ENCODE results near the gene MRPS16.

Gene MRPS16

DNA sequence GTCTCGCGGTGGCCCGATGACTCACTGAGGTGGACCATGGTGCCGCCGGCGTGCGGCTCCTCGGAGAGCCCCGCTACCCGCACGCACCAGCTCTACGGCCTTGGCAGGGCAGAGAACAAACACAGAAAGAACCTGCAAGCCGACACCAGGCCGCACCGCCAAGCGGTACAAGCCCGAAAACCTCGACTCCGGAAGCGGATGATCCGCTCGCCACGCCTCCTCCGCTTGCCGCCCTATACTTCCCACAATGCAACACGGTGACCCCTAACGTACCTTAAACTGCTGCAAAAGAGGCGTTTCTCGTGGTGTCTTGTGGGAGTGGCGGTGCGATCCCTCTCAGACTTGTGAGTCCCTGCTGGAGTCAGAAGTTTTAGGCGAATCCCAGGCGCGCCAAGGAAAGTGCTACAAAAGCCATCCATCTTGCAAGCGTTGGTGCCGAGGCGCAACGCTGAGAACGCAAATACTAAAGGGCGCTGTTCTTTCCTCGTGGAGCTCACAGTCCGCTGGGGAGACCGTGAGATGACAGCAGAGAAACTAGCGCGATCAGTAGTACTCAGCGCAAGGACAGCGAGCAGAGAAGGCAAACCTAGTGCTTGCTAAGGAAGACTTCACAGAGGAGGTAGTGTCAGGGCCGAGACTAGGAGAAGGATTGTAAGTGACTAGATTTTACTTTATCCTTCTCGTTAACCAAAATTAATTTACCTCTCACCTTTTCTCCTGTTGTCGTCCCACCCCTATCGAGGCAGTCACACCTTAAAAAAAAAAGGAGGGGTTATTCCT, at the start of gene MRPS16:
Gene MRPS16 (minus strand): TSS at position 200 of the 780 bp plus-strand sequence. CDS start 162 bp downstream, at position 38.
- H3K9me3 ChIP-seq (ENCODE audit: control insufficient read depth, insufficient read depth, low read depth, low read length): no peaks in the 10 kb centered on the region
- H3K27ac ChIP-seq (ENCODE audit: low read depth, low read length): peak within 1 kb of the TSS; percentile 84
- peaks cover 6% of the 10 kb centered on the region for H3K4me1 ChIP-seq (ENCODE audit: control insufficient read depth, insufficient read depth, low read length)
- H3K36me3 ChIP-seq (ENCODE audit: control insufficient read depth, insufficient read depth, low read length): peaks cover 25% of the 10 kb centered on the region
- H3K27me3 ChIP-seq (ENCODE audit: control insufficient read depth, insufficient read depth, low read length): no peaks in the 10 kb centered on the region
- H3K9ac ChIP-seq (ENCODE audit: low read length): peak within 1 kb of the TSS; percentile 84
- H3K4me3 ChIP-seq (ENCODE audit: low read depth, low read length): peak within 1 kb of the TSS; percentile 76

DNA sequence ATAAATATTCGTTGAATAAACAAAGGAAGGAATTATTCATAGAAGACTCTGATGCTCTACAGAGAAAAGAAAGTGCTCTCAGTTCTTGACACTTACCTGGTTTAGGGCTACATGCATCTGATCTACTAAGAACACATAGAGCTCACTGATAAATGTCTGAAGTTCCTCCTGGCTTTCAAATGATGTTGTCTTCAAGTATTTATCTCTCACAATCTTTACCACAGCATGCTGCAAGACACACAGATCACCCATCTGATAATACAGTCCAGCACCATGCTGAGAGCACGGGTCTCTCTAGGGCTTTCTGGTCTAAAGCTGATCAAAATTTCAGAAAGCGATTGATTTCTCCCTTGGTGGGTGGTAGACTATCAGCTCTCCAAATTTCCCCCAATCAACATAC, 44.5 kb upstream of the MRPS16 start:
- H3K36me3 ChIP-seq (ENCODE audit: control insufficient read depth, insufficient read depth, low read length): no peaks in the 10 kb centered on the region
- H3K4me1 ChIP-seq (ENCODE audit: control insufficient read depth, insufficient read depth, low read length): no peaks in the 10 kb centered on the region

DNA sequence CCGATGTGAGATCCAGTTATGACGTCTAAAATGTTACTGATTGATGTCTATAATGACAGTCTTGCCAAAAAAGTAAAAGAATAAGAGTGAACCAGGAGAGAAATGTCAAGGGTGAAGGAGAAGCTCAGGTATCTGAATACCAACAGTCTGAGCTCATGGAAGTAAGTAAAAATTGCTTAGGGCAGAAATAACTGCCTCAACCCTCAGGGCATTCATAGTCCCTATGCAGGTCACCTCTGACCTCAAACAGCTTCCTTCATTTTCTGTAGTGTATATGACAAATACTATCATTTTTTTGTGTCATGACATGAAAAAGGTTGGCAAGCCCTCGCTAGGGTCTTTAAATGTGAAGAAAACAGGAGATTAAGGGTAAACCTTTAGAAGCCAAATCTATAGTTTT, 41.0 kb upstream of the MRPS16 start:
- no peak overlapping the region for H3K9ac ChIP-seq (ENCODE audit: low read length)
- 0 out of 2 replicates have a peak, but pooled peaks cover 4% of the 10 kb centered on the region for H3K9me3 ChIP-seq (ENCODE audit: control insufficient read depth, insufficient read depth, low read depth, low read length)
- H3K27ac ChIP-seq (ENCODE audit: low read depth, low read length): no peak overlapping the region
- H3K4me3 ChIP-seq (ENCODE audit: low read depth, low read length): no peak overlapping the region
- H3K4me1 ChIP-seq (ENCODE audit: control insufficient read depth, insufficient read depth, low read length): no peaks in the 10 kb centered on the region
- H3K36me3 ChIP-seq (ENCODE audit: control insufficient read depth, insufficient read depth, low read length): no peaks in the 10 kb centered on the region
- no peaks in the 10 kb centered on the region for H3K27me3 ChIP-seq (ENCODE audit: control insufficient read depth, insufficient read depth, low read length)

More for the DNA sequence above, 44.5 kb upstream of the MRPS16 start:
- H3K4me3 ChIP-seq (ENCODE audit: low read depth, low read length): no peak overlapping the region
- H3K27me3 ChIP-seq (ENCODE audit: control insufficient read depth, insufficient read depth, low read length): no peaks in the 10 kb centered on the region
- H3K27ac ChIP-seq (ENCODE audit: low read depth, low read length): no peak overlapping the region
- no peaks in the 10 kb centered on the region for H3K9me3 ChIP-seq (ENCODE audit: control insufficient read depth, insufficient read depth, low read depth, low read length)
- no peak overlapping the region for H3K9ac ChIP-seq (ENCODE audit: low read length)

GRCh38 chr10:73289958-73290357, 37.5 kb upstream of the MRPS16 start:
- no peaks in the 10 kb centered on the region for H3K27me3 ChIP-seq (ENCODE audit: control insufficient read depth, insufficient read depth, low read length)
- H3K4me3 ChIP-seq (ENCODE audit: low read depth, low read length): no peak overlapping the region
- peaks cover 9% of the 10 kb centered on the region; the same call in 1 of the 2 replicates for H3K9me3 ChIP-seq (ENCODE audit: control insufficient read depth, insufficient read depth, low read depth, low read length)
- H3K4me1 ChIP-seq (ENCODE audit: control insufficient read depth, insufficient read depth, low read length): no peaks in the 10 kb centered on the region
- H3K9ac ChIP-seq (ENCODE audit: low read length): no peak overlapping the region
- H3K27ac ChIP-seq (ENCODE audit: low read depth, low read length): no peak overlapping the region
- no peaks in the 10 kb centered on the region for H3K36me3 ChIP-seq (ENCODE audit: control insufficient read depth, insufficient read depth, low read length)

GRCh38 chr10:73287441-73287840, 35.0 kb upstream of the MRPS16 start:
- Histone ChIP-seq H3K4me3 (ENCODE audit: low read depth, low read length) (no peak overlapping the region), H3K27ac (ENCODE audit: low read depth, low read length) (no peak overlapping the region), H3K4me1 (ENCODE audit: control insufficient read depth, insufficient read depth, low read length) (no peaks in the 10 kb centered on the region), H3K27me3 (ENCODE audit: control insufficient read depth, insufficient read depth, low read length) (no peaks in the 10 kb centered on the region), H3K9ac (ENCODE audit: low read length) (no peak overlapping the region), H3K9me3 (ENCODE audit: control insufficient read depth, insufficient read depth, low read depth, low read length) (peaks cover 9% of the 10 kb centered on the region; the same call in 1 of the 2 replicates), H3K36me3 (ENCODE audit: control insufficient read depth, insufficient read depth, low read length) (no peaks in the 10 kb centered on the region)

DNA sequence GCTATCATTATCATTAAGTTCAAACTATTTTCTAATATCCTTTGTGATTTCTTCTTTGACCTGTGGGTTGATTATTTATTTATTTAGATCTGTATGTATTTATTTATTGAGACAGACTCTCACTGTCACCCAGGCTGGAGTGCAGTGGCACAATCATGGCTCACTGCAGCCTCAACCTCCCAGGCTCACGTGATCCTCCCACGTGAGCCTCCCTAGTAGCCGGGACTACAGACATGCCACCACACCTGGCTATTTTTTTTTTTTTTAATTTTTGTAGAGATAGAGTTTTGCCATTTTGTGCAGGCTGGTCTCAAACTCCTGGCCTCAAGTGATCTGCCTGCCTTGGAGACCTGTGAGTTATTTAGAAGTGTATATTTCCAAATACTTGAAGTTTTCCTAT, 28.7 kb upstream of the MRPS16 start:
- Histone ChIP-seq H3K27ac (ENCODE audit: low read depth, low read length) (no peak overlapping the region), H3K4me3 (ENCODE audit: low read depth, low read length) (no peak overlapping the region), H3K36me3 (ENCODE audit: control insufficient read depth, insufficient read depth, low read length) (no peaks in the 10 kb centered on the region), H3K9me3 (ENCODE audit: control insufficient read depth, insufficient read depth, low read depth, low read length) (peaks cover 3% of the 10 kb centered on the region; the same call in 1 of the 2 replicates), H3K4me1 (ENCODE audit: control insufficient read depth, insufficient read depth, low read length) (no peaks in the 10 kb centered on the region), H3K27me3 (ENCODE audit: control insufficient read depth, insufficient read depth, low read length) (no peaks in the 10 kb centered on the region), H3K9ac (ENCODE audit: low read length) (no peak overlapping the region)

- no peaks in the 10 kb centered on the region for H3K27me3 ChIP-seq (ENCODE audit: control insufficient read depth, insufficient read depth, low read length)
- peaks cover 16% of the 10 kb centered on the region for H3K9me3 ChIP-seq (ENCODE audit: control insufficient read depth, insufficient read depth, low read depth, low read length)
- no peaks in the 10 kb centered on the region for H3K36me3 ChIP-seq (ENCODE audit: control insufficient read depth, insufficient read depth, low read length)
- H3K27ac ChIP-seq (ENCODE audit: low read depth, low read length): no peak overlapping the region
- H3K9ac ChIP-seq (ENCODE audit: low read length): no peak overlapping the region
- H3K4me1 ChIP-seq (ENCODE audit: control insufficient read depth, insufficient read depth, low read length): no peaks in the 10 kb centered on the region
- H3K4me3 ChIP-seq (ENCODE audit: low read depth, low read length): no peak overlapping the region
Observed at GRCh38 chr10:73264423-73264822, 12.0 kb upstream of the MRPS16 start.

GRCh38 chr10:73263693-73264347, 11.4 kb upstream of the MRPS16 start:
- Histone ChIP-seq H3K9me3 (ENCODE audit: control insufficient read depth, insufficient read depth, low read depth, low read length) (peaks cover 22% of the 10 kb centered on the region), H3K36me3 (ENCODE audit: control insufficient read depth, insufficient read depth, low read length) (no peaks in the 10 kb centered on the region), H3K4me3 (ENCODE audit: low read depth, low read length) (no peak overlapping the region), H3K27ac (ENCODE audit: low read depth, low read length) (no peak overlapping the region), H3K27me3 (ENCODE audit: control insufficient read depth, insufficient read depth, low read length) (no peaks in the 10 kb centered on the region), H3K9ac (ENCODE audit: low read length) (no peak overlapping the region), H3K4me1 (ENCODE audit: control insufficient read depth, insufficient read depth, low read length) (no peaks in the 10 kb centered on the region)

- H3K9me3 ChIP-seq (ENCODE audit: control insufficient read depth, insufficient read depth, low read depth, low read length): peaks cover 24% of the 10 kb centered on the region
- no peak overlapping the region for H3K27ac ChIP-seq (ENCODE audit: low read depth, low read length)
- no peak overlapping the region for H3K4me3 ChIP-seq (ENCODE audit: low read depth, low read length)
- H3K4me1 ChIP-seq (ENCODE audit: control insufficient read depth, insufficient read depth, low read length): no peaks in the 10 kb centered on the region
- H3K9ac ChIP-seq (ENCODE audit: low read length): no peak overlapping the region
- H3K36me3 ChIP-seq (ENCODE audit: control insufficient read depth, insufficient read depth, low read length): no peaks in the 10 kb centered on the region
- no peaks in the 10 kb centered on the region for H3K27me3 ChIP-seq (ENCODE audit: control insufficient read depth, insufficient read depth, low read length)
Observed at GRCh38 chr10:73262880-73263555, 10.6 kb upstream of the MRPS16 start.

DNA sequence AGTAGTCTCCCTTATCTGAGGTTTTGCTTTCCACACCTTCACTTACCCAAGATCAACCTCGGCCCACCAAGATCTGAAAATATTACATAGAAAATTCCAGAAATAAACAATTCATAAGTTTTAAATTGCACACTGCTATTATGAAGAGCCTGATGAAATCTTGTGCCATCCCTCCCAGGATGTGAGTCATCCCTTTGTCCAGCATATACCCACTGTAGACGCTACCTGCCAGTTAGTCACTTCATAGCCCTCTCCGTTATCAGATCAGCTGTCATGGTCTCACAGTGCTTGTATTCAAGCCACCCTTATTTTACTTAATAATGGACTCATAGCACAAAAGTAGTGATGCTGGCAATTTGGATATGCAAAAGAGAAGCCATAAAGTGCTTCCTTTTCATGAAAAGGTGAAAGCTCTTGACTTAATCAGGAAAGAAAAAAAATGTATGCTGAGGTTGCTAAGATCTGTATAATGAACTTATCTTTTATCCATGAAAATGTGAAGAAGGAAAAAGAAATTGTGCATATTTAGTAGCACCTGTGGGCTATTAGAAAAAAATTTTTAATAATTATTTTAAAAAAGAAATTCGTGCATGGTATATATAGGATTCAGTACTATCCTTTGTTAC, 9.8 kb upstream of the MRPS16 start:
- no peak overlapping the region for H3K27ac ChIP-seq (ENCODE audit: low read depth, low read length)
- no peaks in the 10 kb centered on the region for H3K27me3 ChIP-seq (ENCODE audit: control insufficient read depth, insufficient read depth, low read length)
- H3K4me1 ChIP-seq (ENCODE audit: control insufficient read depth, insufficient read depth, low read length): no peaks in the 10 kb centered on the region
- H3K9me3 ChIP-seq (ENCODE audit: control insufficient read depth, insufficient read depth, low read depth, low read length): peaks cover 24% of the 10 kb centered on the region
- H3K4me3 ChIP-seq (ENCODE audit: low read depth, low read length): no peak overlapping the region
- no peak overlapping the region for H3K9ac ChIP-seq (ENCODE audit: low read length)
- H3K36me3 ChIP-seq (ENCODE audit: control insufficient read depth, insufficient read depth, low read length): no peaks in the 10 kb centered on the region

Measured in HUES6 (cell line).